Heart right ventricle (tissue), 16 donors: Measurements from ENCODE around the gene LAMA1. TPM values are rescaled to one million over a fixed set of nuclear protein-coding genes. Genes with fewer than 3 reads are reported as not detected.

Experiments used
- ATAC-seq, 8 donors: fragments of 200-7000 bp; cut with Tn5 transposase; one replicate each; pipeline ENCODE4 v1.9.1; 2020; ENCODE audit warnings: mild to moderate bottlenecking in 8 of 8, moderate library complexity in 8 of 8, moderate number of reproducible peaks in 1 of 8
- DNase-seq, 2 donors: peaks; one replicate each; pipeline ENCODE4 v3.0.0-alpha.2; 2020
- H3K27ac ChIP-seq, 10 donors: fragments of 200-600 bp; sonication (generic) in 2 of 10; one replicate each; pipeline versions ENCODE4 v1.5.0 to v1.8.0; 2020 to 2022; ENCODE audit warnings: mild to moderate bottlenecking in 3 of 10
- H3K27me3 ChIP-seq, 7 donors: fragments of 200-600 bp; one replicate each; pipeline ENCODE4 v1.8.0; 2021 to 2022; ENCODE audit warnings: mild to moderate bottlenecking in 2 of 7
- H3K36me3 ChIP-seq, 9 donors: fragments of 200-600 bp; sonication (generic) in 1 of 9; one replicate each; pipeline versions ENCODE4 v1.5.0 to v1.8.0; 2020 to 2022; ENCODE audit warnings: mild to moderate bottlenecking in 2 of 9
- H3K4me1 ChIP-seq, 9 donors: fragments of 200-600 bp; sonication (generic) in 1 of 9; one replicate each; pipeline versions ENCODE4 v1.5.0 to v1.8.0; 2020 to 2022; ENCODE audit warnings: mild to moderate bottlenecking in 4 of 9
- H3K4me3 ChIP-seq, 10 donors: fragments of 200-600 bp; sonication (generic) in 2 of 10; one replicate each; pipeline versions ENCODE4 v1.5.0 to v1.8.0; 2020 to 2022; ENCODE audit warnings: mild to moderate bottlenecking in 7 of 10, moderate library complexity in 2 of 10
- H3K9me3 ChIP-seq, 11 donors: fragments of 200-600 bp in 10 of 11; sonication (generic) in 2 of 11; one replicate each; pipeline versions ENCODE4 v1.5.0 to v1.8.0; 2013 to 2022; ENCODE audit warnings: mild to moderate bottlenecking in 2 of 11, control low read depth in 1 of 11, moderate library complexity in 1 of 11
- CTCF ChIP-seq, 9 donors: fragments of 200-600 bp; sonication (generic) in 2 of 9; IDR thresholded peaks; one replicate each; pipeline versions ENCODE4 v1.5.0 to v1.8.0; 2021 to 2022; ENCODE audit warnings: antibody characterized with exemption in 9 of 9, mild to moderate bottlenecking in 5 of 9, moderate library complexity in 1 of 9
- WGBS, 2 donors: extraction: QIAGEN DNeasy Blood & Tissue Kit; methylation state at CpG; one replicate each; pipeline ENCODE4 v1.1.7; 2013; ENCODE audit warnings: inconsistent platforms in 1 of 2; 5-methylcytosine and 5-hydroxymethylcytosine counted together
- intact Hi-C, 10 donors: fragments of 100-400 bp; cut with DNase I; formaldehyde crosslinking; loops; one replicate each; pipeline versions ENCODE4 v1.11.1 to v1.14.2; 2022
- polyA plus RNA-seq, 2 donors: library from polyadenylated mRNA; stranded (reverse); fragments of 200-250 nt; gene quantifications; one replicate each; pipeline ENCODE4 v1.2.3, GENCODE V29; 2013
- total RNA-seq, 10 donors: library from RNA; stranded (reverse); fragmentation: NEBNext Ultra II Directional in 3 of 10; extraction: Animal tissue kit (Norgen Biotek cat#: 25700) in 3 of 10; gene quantifications; one replicate each; pipeline versions ENCODE4 v1.2.1 to v1.2.4, GENCODE V29; 2021 to 2023
- donor health status: Arrhythmogenic right ventricular cardiomyopathy.
- donor health status: ischemic (EF 13 %, LVEDD 7.1; RV severe dilation, severe dysfunction).
- donor health status: healthy with polysubstance abuse.
- donor health status: DM: no; HTN: yes; CAD: no.
- donor health status: DM: no; HTN: no; CAD: no.
- donor health status: ischemic (EF 25% LVEDD 6.9; RV normal size, moderate dysfunction).
- donor health status: ischemic (EF 25% LVEDD 5.7; RV mildly dilated, moderate dysfunction).
- donor health status: healthy.
- donor health status: DM: yes; HTN: yes; CAD: no.
- donor health status: Ischemic cardiomyopathy.
- donor health status: ischemic (EF 35%, LVEDD 5.7; RV mildly dilated, moderate dysfunction).
- donor health status: nonischemic (EF 11% LVEDD 7.7; RV severe dilation, severe dysfunction).
- donor health status: DM: yes; HTN: yes; CAD: no.
- donor health status: PGD.
- donor health status: ischemic (EF 29% LVEDD 5.4; RV normal size, mild dysfunction).
- donor health status: nonischemic (EF 23%, LVEDD 6.1; RV moderate dilation, normal function).

The LAMA1 gene
- total and polyA plus RNA-seq, 12 donors = 0.05 to 0.82 (median 0.13) TPM; not detected in 4

- Histone ChIP-seq H3K9me3 (no peaks in the 10 kb centered on the region), H3K27me3 (peaks cover 0 to 10% (median 0%) of the 10 kb centered on the region in 7 donors), H3K36me3 (no peaks in the 10 kb centered on the region), H3K4me1 (peaks cover 0 to 6% (median 0%) of the 10 kb centered on the region in 9 donors), H3K27ac (no peak overlapping the region), H3K4me3 (no peak overlapping the region)
- 95 to 96% methylated on average over 11 of the region's 11 CpGs for WGBS, 2 donors
- intact Hi-C loops = no loop called here
- DNase-seq (no peak), ATAC-seq (no peak)
- TF ChIP-seq CTCF (IDR thresholded peaks at IDR 0.05) = no peak
Measured at GRCh38 chr18:7035807-7036206, 81.8 kb downstream of the LAMA1 start.

- DNase-seq (no peak), ATAC-seq (no peak)
- H3K4me3 ChIP-seq = no peak overlapping the region
- H3K4me1 ChIP-seq = peaks cover 0 to 6% (median 0%) of the 10 kb centered on the region in 9 donors
- intact Hi-C loops = no loop called here
- no peaks in the 10 kb centered on the region for H3K9me3 ChIP-seq
- H3K27me3 ChIP-seq = peaks cover 0 to 10% (median 0%) of the 10 kb centered on the region in 7 donors
- no peak overlapping the region for H3K27ac ChIP-seq
- no peak for TF ChIP-seq CTCF (IDR thresholded peaks at IDR 0.05)
- no peaks in the 10 kb centered on the region for H3K36me3 ChIP-seq
- WGBS, 2 donors = 78 to 79% methylated on average over 5 of the region's 5 CpGs
Measured at GRCh38 chr18:7034924-7035323, 82.7 kb downstream of the LAMA1 start.

- DNase-seq (no peak), ATAC-seq (no peak)
- WGBS, 2 donors = 82 to 85% methylated on average over 3 of the region's 3 CpGs
- no peak for TF ChIP-seq CTCF (IDR thresholded peaks at IDR 0.05)
- Histone ChIP-seq H3K4me1 (no peaks in the 10 kb centered on the region), H3K9me3 (no peaks in the 10 kb centered on the region), H3K27ac (no peak overlapping the region), H3K4me3 (no peak overlapping the region), H3K27me3 (peaks cover 0 to 5% (median 0%) of the 10 kb centered on the region in 7 donors), H3K36me3 (no peaks in the 10 kb centered on the region)
- intact Hi-C loops = no loop called here
Measured at GRCh38 chr18:7032537-7032936, 85.1 kb downstream of the LAMA1 start.

GRCh38 chr18:7028625-7029024 is 89.0 kb downstream of the LAMA1 start:
- intact Hi-C loops = loop anchor here in 1 of 10 donors (10.0 kb wide), 1 partner anchor 136 kb away; no protein-coding TSS in a partner anchor
- Histone ChIP-seq H3K9me3 (no peaks in the 10 kb centered on the region), H3K27me3 (peaks cover 0 to 4% (median 0%) of the 10 kb centered on the region in 7 donors), H3K4me3 (no peak overlapping the region), H3K4me1 (no peaks in the 10 kb centered on the region), H3K36me3 (no peaks in the 10 kb centered on the region), H3K27ac (no peak overlapping the region)
- no peak for ATAC-seq
- no peak for TF ChIP-seq CTCF (IDR thresholded peaks at IDR 0.05)
- no peak for DNase-seq
- 88 to 90% methylated on average over 13 of the region's 13 CpGs for WGBS, 2 donors
